GM19397 (cell line): Measurements from ENCODE around the gene PAX3.

Experiments used
- ATAC-seq: cut with Tn5 transposase; IDR thresholded peaks from one replicate; pipeline ENCODE4 v1.9.1; 2021; ENCODE audit warnings: mild to moderate bottlenecking, moderate library complexity; ENCODE audit not compliant: unreplicated experiment

PAX3 gene

GRCh38 chr2:222298311-222299150 is at the start of gene PAX3:
Gene PAX3, minus strand, starts transcription at chr2:222298998. Its CDS starts 383 bp downstream, at chr2:222298615.
- ATAC-seq, result no peak

DNA sequence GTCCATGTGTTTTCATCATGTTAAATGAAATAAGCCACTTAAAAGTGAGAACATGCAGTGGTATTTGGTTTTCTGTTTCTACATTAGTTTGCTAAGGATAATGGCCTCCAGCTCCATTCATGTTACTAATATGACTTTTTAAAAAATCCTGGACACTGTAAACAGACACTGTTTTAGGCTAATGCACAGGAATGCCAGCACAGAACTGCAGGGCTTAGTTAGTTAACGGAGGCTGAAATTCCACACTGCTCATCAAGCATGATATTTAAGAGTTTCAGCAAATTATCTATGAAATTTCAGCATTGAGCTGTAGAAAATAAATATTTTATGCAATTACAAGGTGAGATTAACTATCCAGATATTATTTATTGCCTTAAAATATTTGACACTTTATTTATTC is 42.5 kb upstream of the PAX3 start:
- no peak for ATAC-seq

DNA sequence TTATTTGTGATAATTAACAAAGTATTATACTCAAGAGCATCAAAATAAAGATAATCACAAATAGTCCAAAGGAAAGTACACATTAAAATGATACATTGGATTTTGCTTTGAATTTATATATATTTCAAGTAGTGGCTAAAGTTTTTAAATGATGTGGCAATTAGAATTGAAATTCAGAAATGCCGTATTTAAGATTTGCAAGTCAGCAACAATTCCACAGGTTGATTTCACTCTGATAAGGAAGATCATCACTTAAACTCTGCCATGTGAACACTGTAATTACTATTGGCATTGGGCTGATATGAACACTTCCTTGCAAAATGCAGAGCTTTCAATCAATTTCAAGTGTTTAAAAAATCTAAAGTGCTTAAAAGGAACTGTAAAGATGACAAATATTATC is 39.6 kb upstream of the PAX3 start:
- no peak for ATAC-seq

DNA sequence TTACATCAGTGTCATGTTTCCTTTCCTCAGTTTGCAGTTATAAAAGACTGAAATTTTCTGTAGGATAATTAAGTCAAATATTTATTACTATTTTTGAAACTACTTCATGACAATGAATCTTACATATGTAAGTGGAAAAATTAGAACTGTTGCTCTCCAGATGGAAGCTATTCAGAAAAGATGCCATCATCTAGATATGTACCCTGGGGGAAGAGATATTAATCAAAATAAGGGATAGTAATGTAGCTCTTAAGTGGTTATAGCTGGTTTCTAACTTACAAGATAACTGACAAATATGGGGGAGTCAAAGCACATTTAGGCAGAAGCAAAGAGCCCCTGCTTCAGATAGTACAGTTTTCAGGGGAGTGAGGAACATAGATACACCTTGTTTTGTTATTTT is 38.1 kb upstream of the PAX3 start:
- no peak for ATAC-seq

- ATAC-seq, result no peak
Observed at GRCh38 chr2:222336442-222336841, 37.6 kb upstream of the PAX3 start.

GRCh38 chr2:222334914-222335313 is 36.1 kb upstream of the PAX3 start:
- ATAC-seq, result no peak

DNA sequence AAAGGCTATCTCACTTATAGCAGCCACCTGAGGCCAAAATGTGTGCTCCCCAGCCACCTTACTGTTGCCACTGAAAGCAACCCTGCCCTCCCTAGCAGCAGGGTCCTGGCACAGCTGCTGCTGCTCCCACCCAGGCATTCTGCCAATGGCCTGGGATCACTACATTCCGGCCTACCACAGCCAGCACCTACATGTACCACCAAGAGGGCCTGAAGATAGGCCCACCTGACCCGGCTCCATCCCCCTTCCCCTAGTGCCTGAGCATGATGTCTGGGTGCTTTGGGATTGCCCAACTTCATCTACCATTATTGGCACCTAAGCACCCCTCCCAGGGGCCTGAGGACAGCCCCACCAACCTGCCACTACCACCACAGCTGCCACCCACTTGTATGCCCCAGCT is 34.6 kb upstream of the PAX3 start:
- no peak for ATAC-seq

DNA sequence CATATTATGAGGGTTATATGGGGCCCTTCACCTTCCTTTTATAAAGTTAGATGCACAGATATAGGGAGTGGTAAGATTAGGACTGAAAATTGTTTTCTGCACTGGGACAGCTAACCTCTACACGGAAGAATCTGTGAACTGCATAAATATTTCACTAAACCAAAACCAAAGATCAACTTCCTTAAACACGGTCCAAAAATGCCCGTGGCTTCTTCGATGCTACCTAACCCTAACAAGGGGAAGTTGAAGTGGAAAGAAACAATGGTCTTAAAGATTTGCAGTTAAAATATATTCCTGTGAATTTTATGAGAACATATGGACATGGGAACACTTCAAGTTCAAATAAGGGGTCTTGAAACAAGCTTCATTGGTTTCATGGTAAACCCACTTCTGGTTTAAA is 33.3 kb upstream of the PAX3 start:
- no peak for ATAC-seq

DNA sequence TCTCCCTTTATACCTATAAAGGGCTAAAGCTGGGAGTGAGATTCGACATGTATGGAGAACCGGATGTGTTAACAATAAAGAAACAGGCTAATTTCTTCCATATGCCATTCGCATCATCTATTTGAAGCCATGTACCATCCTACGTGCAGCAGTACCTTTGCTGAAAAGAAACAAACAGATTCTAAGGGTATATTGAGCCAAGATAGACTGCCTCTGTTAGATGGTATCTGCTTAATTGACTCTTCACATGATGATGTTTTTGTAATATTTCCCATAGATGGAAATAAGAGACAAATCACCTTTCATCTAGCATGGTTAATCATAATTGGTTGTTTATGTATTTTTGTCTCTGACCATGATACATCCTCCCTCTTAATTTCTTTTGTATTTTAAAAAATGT is 32.1 kb upstream of the PAX3 start:
- ATAC-seq, result no peak

GRCh38 chr2:222322236-222322635 is 23.4 kb upstream of the PAX3 start:
- ATAC-seq, result no peak

DNA sequence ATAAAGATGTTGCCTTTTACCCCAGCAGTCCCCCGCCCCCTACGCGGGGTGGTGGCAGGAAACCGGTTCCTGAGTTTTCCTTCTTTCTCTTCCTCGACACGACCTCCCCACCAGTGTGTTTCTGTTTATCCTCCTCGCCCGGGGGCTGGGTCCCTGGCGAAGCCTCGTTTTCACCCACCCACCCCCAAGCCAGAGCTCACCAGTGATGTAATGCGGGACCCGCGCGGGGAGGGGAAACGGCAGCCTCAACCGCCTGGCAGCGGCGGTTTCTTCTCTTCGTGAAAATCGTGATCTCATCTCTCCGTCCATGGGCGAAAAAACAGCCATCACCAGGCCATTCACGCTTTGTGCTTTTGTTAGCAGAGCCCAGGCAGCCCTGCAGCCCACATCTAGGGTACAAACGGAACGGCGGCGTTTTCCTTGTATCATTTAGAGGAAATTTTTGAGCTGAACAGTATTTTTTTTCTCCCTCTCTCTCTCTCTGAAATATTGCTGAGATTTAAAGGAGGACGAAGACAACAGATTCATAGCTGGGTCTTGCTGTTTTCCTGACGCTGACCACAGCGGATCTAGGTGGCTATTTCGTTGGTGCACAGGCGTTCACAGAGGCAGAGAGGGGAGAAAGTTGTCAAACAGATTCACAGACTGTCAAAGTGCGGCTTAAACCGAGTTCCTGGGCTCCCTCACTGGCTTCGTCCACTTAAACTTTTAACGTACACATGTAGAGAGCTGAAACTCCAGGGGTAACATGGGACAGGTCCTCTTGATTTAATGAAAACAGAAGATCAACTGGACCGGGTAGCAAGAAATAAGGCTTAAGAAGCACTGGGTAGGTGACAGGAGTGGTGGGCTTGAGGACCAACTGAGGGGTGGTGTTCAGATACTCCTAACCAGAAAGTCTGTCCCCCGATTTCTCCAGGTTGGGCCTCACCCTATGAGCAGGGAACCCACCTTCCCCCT is 21.9 kb upstream of the PAX3 start:
- no peak for ATAC-seq

GRCh38 chr2:222319586-222320435 is 21.0 kb upstream of the PAX3 start:
- ATAC-seq, result peak; percentile 48

DNA sequence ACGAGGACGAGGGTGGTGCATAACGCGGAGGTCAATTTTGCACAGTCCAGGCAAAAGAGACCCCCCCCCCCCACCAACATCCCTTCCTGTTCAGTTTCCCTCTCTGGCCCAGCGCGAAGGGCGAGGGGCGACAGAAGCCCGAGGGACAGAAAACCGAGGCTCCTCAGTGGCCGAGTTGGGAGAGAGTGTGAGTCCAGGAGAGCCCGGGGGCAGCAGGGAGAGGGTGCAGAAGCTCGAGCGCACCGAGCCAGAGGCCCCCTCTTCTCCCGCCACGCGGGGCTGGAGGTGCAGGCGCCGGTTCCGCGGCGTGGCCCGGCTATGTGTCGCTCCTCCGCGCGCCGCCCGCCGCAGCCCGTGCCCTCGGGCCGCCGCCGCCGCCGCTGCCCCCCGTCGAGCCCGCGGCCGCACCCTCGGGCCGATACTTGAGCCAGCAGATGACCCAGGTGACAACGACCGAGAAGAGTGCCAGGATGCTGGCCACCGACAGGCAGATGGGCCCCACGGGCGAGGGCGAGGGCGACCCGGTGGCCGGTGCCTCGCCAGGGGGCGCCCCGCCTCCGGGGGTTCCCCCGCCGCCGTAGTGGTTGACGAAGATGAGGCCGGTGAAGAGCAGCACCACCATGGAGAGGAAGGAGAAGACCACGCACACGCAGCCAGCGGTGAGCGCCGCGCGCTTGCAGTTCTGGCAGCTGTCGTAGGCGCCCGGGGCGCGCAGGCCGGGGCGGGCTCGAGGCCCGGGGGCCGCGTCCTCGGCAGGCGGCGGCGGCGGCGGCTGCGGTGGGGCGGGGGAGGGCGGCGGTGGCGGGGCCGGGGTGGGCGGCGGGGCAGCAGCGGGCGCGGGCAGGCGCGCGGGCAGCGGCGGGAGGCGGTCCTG is 20.2 kb upstream of the PAX3 start:
- ATAC-seq, result peak; percentile 34

DNA sequence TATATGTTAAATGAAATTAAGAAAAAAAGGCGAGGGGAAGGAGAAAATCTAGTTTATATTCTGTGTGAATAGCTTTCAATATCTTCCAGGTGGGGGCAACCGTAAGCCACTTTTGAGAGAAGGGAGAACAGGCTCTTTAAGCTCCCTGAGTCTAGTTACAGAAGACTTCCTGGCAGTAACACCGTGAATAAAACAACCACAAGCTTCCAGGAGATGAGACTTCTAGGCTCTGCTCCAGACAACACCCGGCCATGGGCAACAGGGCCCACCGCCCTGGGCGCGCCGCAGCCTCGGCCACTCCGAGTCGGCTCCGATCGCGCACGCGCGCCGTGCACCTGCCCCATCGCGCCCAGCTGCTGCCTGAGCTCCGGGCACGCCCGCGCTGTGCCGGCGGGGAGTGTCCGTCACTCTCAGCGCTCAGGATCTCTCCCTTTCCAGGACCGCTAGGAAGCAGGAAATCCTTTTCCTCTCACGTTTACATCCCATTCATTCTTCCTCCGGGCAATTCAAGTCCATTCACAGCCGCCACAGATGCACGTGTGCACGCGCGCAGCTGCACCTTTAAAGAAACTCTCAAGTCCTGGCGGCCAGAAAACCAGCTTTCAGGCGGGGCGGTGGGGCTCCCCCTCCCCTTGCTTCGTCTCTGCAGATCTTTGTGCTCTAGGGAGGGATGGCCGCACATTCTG is 19.4 kb upstream of the PAX3 start:
- ATAC-seq, result peak; percentile 41

DNA sequence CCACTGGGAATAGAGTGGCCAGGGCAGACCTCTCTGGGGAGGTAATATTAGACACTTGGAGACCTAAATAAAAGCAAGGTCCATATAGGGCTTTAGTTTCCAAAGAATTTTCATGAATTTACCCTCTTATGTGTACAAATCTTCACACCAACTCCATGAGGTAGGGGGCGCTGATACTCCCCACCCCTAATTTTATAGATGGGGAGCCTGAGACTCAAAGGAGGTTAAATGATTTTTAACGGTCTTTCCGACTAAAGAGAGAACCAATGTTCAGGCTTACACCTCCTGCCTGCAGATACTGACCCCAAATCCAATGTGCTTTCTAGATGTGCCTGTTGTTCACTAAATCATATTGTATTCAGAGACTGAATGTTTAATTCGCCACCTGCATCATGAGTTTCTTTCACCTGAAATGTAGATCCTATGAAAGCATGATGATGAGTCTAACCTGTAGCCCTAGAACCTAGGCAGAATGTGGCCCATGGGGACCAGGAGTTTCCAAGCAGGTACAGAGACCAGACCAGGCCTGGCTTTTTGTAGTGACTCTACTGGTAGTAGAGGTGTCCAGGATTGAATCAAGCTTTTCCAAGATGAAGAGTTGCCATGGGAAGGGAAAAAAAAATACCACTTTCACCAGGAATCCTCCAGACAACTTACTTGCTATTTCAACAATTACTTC is 16.8 kb upstream of the PAX3 start:
- no peak for ATAC-seq

DNA sequence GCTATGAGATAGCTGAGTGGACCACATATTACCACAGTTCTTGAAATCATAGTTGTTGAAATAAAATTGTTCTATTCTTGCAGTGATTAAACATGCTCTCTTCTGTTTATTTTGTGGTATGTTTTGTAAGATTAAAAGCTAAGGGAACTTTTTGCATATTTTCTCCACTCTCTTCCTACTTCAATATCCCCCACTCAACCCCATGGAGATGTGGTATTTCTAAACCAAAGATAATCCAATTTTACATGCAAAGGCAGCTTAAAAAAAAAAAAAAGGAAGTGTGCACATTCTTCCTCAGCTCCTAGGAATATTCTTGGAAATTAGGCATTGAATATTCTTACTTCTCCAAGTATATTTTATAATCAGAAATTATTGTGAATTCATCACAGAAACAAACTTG is 15.0 kb upstream of the PAX3 start:
- no peak for ATAC-seq

DNA sequence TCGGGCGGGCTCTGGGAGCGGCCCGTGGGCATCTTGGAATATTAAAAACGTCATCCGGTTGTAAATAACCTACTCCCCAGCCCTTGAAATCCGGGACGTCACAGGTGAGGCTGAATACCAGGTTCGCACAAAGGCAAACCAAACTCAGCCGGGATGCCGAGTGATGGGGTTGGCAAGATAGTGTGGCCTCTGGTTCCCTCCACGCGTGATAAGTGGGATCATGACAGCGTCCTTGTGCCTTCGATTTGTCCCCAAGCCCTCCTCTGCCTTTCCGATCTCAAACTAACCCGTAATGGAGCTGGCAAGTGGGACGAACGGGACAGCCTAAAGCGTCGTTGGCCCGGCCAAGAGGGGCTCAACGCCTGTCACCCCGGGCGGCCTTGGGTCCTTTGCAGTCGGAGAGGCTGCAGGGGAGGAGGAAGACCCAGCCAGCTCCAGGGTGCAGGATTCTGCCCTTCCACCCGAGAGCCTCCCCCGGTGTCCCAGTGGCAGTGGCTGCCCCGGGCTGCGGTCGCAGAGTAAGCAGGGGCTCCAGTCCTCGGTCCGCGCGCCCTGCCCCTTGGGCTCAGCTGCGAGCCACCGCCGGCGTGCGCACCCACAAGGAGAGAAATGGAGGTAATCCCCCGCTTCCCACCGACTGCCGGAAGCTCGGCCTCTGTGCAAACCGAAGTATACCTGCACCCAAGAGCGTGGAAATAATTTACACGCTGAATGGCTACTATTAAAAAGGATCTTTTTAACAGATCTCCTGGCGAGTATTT is 13.4 kb upstream of the PAX3 start:
- ATAC-seq, result no peak

- ATAC-seq, result no peak
Observed at GRCh38 chr2:222311319-222311977, 12.7 kb upstream of the PAX3 start.
